Muscle of arm (tissue), 12 donors: ENCODE results near the gene TRUB1. TPM values are rescaled to one million over a fixed set of nuclear protein-coding genes. Genes with fewer than 3 reads are reported as not detected.

Experiments used
- DNase-seq: peaks from one replicate; pipeline ENCODE4 v3.0.0-alpha.2; 2013
- polyA plus RNA-seq, 12 donors: library from polyadenylated mRNA; unstranded; fragments of 120-200 nt; gene quantifications; one replicate each; pipeline ENCODE4 v1.2.1, GENCODE V29; 2013; ENCODE audit not compliant: insufficient read length in 12 of 12

Gene TRUB1
- polyA plus RNA-seq, 12 donors: 15.1 to 25.7 (median 22.3) TPM; not detected in 1

- DNase-seq: no peak
Observed at GRCh38 chr10:115026056-115026745, 88.2 kb downstream of the TRUB1 start.

GRCh38 chr10:115026746-115027140 is 88.7 kb downstream of the TRUB1 start:
- DNase-seq: no peak

Other genes with a start within 250 kb of the TRUB1 start
- gene FHIP2A, start 116.4 kb upstream of the TRUB1 start, polyA plus RNA-seq: 10 to 100 TPM in 11 of 12 donors, not detected in 1; 14.9 to 27.4 (median 21.9) TPM
- gene ATRNL1, start 155.2 kb downstream of the TRUB1 start, polyA plus RNA-seq: 1 to 10 TPM in 7 of 12 donors, under 1 TPM in 3, not detected in 2; 0.73 to 4.1 (median 1.2) TPM